Left ventricle myocardium inferior (tissue), 1 donor: ENCODE measurements around the gene GRIP2. TPM values are rescaled to one million over a fixed set of nuclear protein-coding genes. Genes with fewer than 3 reads are reported as not detected.

Source experiments
- DNase-seq: peaks from one replicate; pipeline ENCODE4 v3.0.0-alpha.2; 2020
- H3K27ac ChIP-seq: fragments of 200-600 bp; replicated peaks from 2 replicates; pipeline ENCODE4 v1.8.0; 2021
- H3K27me3 ChIP-seq: fragments of 200-600 bp; 2 replicates; pipeline ENCODE4 v1.8.0; 2021; ENCODE audit warnings: low read depth
- H3K36me3 ChIP-seq: fragments of 200-600 bp; 2 replicates; pipeline ENCODE4 v1.8.0; 2021
- H3K4me1 ChIP-seq: fragments of 200-600 bp; 2 replicates; pipeline ENCODE4 v1.8.0; 2021
- H3K4me3 ChIP-seq: fragments of 200-600 bp; 2 replicates; pipeline ENCODE4 v1.8.0; 2021; ENCODE audit warnings: mild to moderate bottlenecking, moderate library complexity
- H3K9me3 ChIP-seq: fragments of 200-600 bp; replicated peaks from 2 replicates; pipeline ENCODE4 v1.8.0; 2021
- intact Hi-C: fragments of 100-400 bp; cut with micrococcal nuclease; formaldehyde crosslinking; loops from one replicate; pipeline ENCODE4 v1.11.0; 2022
- total RNA-seq: library from RNA; stranded (reverse); fragmentation: NEBNext Ultra II Directional; extraction: Animal tissue kit (Norgen Biotek cat#: 25700); gene quantifications from one replicate; pipeline ENCODE4 v1.2.1, GENCODE V29; 2021
- TF ChIP-seq, protein P1 (sequence below): fragments of 200-600 bp; IDR thresholded peaks from 2 replicates; pipeline ENCODE4 v1.8.0; 2021; ENCODE audit warnings: antibody characterized with exemption, mild to moderate bottlenecking, borderline replicate concordance
- donor health status: DM: no; HTN: yes; CAD: no; lungs with severe emphysema.

The GRIP2 gene
- total RNA-seq, 1 donor from 2014 or later: 59.1 TPM

DNA sequence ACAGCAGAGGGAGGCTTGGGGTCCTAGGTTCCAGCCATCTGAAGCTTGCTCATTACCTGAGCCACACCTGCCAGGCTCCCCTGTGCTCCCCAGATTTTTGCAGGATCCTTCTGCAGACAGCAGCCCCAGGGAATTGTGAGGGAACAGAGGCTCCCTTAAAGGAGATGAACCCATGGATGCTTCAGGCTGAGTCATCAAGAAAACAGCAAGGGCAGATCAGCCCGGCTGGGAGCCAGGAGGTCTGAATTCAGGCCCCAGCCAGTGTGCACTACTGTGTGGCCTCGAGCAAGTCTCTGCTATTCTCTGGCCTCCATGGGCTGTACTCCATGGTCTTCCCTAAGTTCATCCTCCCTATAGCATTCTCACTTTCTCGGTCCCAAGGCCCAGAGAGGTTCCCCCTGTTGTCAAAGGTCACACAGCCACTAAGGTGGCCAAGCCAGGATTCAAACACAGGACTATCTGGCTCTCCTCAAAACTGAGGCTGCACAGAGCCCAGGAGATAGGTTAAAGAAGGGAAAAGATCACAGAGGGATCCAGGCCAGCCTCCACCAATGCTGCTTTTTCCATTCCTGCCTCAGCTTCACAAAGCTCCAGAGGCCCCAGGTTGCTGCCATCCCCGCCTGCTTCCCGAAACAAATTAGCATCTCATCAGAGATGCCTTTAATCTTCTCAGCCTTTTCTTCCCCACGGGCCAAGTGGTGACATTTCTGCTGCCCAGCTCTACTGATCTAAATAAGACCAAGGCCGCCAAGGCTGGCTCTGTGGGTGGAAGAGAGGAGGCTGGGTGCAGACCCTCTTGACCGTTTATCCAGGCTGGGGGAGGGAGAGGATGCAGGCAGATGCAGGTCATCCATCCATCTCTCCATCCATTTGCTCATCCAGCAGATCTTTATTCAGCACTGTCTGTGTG, 21.2 kb upstream of the GRIP2 start:
- peaks cover 64% of the 10 kb centered on the region for H3K27me3 ChIP-seq
- TF ChIP-seq, protein P1, sequence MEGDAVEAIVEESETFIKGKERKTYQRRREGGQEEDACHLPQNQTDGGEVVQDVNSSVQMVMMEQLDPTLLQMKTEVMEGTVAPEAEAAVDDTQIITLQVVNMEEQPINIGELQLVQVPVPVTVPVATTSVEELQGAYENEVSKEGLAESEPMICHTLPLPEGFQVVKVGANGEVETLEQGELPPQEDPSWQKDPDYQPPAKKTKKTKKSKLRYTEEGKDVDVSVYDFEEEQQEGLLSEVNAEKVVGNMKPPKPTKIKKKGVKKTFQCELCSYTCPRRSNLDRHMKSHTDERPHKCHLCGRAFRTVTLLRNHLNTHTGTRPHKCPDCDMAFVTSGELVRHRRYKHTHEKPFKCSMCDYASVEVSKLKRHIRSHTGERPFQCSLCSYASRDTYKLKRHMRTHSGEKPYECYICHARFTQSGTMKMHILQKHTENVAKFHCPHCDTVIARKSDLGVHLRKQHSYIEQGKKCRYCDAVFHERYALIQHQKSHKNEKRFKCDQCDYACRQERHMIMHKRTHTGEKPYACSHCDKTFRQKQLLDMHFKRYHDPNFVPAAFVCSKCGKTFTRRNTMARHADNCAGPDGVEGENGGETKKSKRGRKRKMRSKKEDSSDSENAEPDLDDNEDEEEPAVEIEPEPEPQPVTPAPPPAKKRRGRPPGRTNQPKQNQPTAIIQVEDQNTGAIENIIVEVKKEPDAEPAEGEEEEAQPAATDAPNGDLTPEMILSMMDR: no peak
- peaks cover 3% of the 10 kb centered on the region for H3K4me1 ChIP-seq
- H3K4me3 ChIP-seq: no peak overlapping the region
- intact Hi-C loops: no loop called here
- H3K27ac ChIP-seq: no peak overlapping the region
- no peaks in the 10 kb centered on the region for H3K36me3 ChIP-seq
- H3K9me3 ChIP-seq: no peaks in the 10 kb centered on the region
- DNase-seq: no peak

DNA sequence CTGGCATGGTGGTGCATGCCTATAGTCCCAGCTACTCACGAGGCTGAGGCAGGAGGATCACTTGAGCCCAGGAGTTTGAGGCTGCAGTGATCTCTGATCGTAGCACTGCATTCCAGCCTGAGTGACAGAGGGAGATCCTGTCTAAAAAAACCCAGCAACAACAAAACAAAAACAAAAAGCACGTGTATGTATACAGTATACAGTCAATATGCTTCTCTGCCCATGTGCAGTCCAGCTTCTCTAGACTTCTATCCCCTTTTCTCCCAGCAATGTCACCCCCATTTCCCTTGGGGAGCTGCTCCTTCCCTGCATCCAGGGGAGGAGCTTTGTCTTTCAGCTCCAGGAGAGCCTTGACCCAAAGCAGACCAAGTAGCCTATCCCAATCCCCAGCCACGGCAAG, 20.0 kb upstream of the GRIP2 start:
- TF ChIP-seq, protein P1: no peak

DNA sequence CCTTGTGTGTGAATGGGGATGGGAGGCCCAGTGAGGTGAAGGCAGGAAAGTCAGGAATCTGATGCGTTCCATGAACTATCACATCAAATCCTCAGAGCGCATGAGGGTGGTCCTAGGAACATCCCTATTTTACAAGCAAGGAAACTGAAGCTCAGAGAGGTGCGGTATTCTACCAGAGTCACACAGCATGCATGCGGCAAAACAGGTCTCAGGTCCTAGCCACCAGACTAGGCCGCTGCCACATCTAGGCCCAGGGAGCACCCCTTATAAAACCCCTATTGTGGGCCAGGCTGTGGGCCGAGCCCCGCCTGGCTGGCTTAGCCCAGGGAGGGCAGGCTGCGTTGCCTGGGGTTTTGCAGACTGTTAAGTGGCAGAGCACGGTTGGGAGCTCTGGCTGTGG, 17.9 kb upstream of the GRIP2 start:
- Histone ChIP-seq H3K27ac (no peak overlapping the region), H3K27me3 (peaks cover 49% of the 10 kb centered on the region), H3K36me3 (no peaks in the 10 kb centered on the region), H3K4me3 (no peak overlapping the region), H3K4me1 (peaks cover 31% of the 10 kb centered on the region), H3K9me3 (no peaks in the 10 kb centered on the region)
- TF ChIP-seq, protein P1: no peak
- DNase-seq: no peak
- intact Hi-C loops: no loop called here

More for the DNA sequence above, 20.0 kb upstream of the GRIP2 start:
- no peaks in the 10 kb centered on the region for H3K9me3 ChIP-seq
- DNase-seq: no peak
- peaks cover 15% of the 10 kb centered on the region for H3K4me1 ChIP-seq
- H3K27ac ChIP-seq: no peak overlapping the region
- H3K36me3 ChIP-seq: no peaks in the 10 kb centered on the region
- peaks cover 66% of the 10 kb centered on the region for H3K27me3 ChIP-seq
- intact Hi-C loops: no loop called here
- no peak overlapping the region for H3K4me3 ChIP-seq

DNA sequence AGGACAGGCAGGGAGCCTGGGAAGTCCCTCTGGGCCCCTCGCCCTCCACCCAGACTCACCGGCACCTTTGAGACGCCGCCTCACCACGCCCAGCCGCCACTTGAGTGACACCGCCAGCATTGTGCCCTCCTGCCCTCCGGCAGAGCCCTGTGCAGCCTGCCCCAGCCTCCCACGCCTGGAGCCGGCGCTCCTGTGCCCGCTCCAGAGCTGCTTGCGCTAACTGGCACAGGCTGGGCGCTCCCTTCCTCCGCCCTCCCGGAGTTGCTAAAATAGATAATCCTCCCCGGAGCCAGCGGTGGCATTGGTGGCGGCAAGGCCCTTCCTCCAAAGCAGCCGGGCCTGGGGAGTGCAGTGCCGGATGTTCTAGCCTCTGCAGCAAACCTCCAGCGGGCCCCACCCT, 15.7 kb upstream of the GRIP2 start:
- TF ChIP-seq, protein P1: no peak
- Histone ChIP-seq H3K36me3 (no peaks in the 10 kb centered on the region), H3K4me1 (peaks cover 31% of the 10 kb centered on the region), H3K4me3 (peak overlapping the region; percentile 52), H3K27me3 (peaks cover 27% of the 10 kb centered on the region), H3K27ac (no peak overlapping the region), H3K9me3 (no peaks in the 10 kb centered on the region)
- peak; percentile 51 for DNase-seq
- intact Hi-C loops: no loop called here

DNA sequence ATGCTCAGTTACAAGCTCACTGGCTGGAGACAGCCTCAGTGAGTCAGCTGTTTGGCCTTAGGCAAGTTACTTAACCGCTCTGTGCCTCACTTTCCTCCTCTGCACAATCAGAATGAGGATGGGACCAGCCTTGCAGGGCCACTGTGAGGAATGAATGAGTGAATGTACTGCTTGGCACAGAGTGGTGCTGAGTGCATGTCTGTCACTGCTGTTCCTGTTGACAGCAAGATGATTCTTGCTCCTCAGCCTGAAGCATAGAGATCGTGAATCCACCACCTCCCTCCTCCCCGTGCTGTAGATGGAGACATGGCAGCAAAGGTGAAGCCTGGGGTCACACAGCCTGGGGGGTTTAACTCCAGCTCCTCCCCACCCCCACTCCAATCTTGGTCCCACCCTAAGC, 14.6 kb upstream of the GRIP2 start:
- H3K27me3 ChIP-seq: peaks cover 23% of the 10 kb centered on the region
- no peaks in the 10 kb centered on the region for H3K9me3 ChIP-seq
- TF ChIP-seq, protein P1: no peak
- H3K27ac ChIP-seq: no peak overlapping the region
- DNase-seq: no peak
- H3K4me1 ChIP-seq: peaks cover 31% of the 10 kb centered on the region
- H3K4me3 ChIP-seq: no peak overlapping the region
- H3K36me3 ChIP-seq: no peaks in the 10 kb centered on the region
- intact Hi-C loops: no loop called here
